Activated CD8-positive, alpha-beta memory T cell treated with anti-CD3 and anti-CD28 coated beads for 1 hour (primary cell): ENCODE results near the gene ALDH8A1.

Source experiments
- DNase-seq, 2 donors: peaks; one replicate each; pipeline ENCODE4 v3.0.0-alpha.2; 2020; ENCODE audit warnings: low read depth in 1 of 2; ENCODE audit errors: extremely low read depth in 1 of 2

Gene ALDH8A1

GRCh38 chr6:134875367-134875766, 74.5 kb downstream of the ALDH8A1 start:
- no peak for DNase-seq

DNA sequence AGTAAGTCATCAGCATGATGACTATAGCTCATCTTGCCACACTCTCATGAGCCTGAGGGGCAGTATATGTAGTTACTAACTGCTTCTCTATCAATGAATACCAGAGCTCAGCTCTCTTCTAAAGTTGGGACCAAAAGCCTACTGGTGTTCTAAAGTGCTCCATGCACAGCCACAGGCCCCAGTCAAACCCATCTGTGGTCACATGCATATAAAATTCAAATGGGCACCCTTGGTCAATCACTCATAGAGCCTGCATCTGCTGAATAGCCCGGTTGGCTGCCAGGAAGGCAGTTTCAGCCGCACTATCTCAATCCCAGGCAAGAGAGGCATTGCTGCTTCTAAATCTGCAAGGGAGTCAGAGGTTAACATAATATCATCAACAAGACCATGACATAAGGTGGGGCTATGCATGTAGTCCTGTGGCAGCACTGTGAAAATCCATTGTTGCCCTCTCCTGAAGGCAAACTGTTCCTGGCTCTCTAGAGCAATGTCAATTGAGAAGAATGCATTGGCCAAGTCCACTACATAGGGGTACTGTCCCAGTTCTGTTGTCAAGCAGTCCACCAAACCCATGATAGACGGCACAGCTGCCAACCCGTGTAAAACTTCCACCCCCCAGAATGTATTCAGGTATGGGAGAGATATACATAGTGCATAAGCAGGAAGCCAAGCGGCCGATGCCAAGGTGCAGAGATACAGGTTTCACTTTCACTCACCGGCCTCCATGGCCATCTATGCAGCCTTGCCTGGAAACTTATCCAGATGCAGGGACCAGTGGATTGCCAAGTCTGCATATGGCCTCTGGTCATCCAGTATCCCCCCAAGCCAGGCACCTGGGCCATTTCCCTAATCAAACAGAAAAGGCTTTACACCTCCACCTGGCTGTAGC, 76.2 kb downstream of the ALDH8A1 start:
- DNase-seq, result no peak

GRCh38 chr6:134870677-134871498, 79.0 kb downstream of the ALDH8A1 start:
- no peak for DNase-seq

DNA sequence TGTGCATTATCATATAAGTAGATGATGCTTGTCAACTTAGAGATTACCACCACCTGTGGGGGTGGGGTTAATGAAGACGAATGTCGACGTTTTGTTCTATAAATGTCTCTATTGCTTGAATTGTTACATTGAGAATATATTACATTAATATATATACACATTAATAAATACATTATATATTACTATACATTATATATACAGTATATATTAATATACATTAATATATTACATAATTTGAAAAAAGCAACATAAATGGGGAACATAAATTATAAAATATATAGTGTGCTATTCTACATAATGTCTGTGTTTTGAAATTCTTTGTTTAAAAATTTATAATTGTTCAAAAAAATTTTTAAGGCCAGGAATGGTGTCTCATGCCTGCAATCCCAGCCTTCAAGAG, 81.1 kb downstream of the ALDH8A1 start:
- no peak for DNase-seq
